8988T (cell line): ENCODE measurements around the gene SLC25A51.
"Not testable (repeated sequence)": the region's sequence is repeated elsewhere in the genome, so short reads cannot be mapped to it uniquely, and the experiment has no call there.

Experiments used
- DNase-seq: peaks from one replicate; pipeline ENCODE4 v3.0.0; 2011

Gene SLC25A51

DNA sequence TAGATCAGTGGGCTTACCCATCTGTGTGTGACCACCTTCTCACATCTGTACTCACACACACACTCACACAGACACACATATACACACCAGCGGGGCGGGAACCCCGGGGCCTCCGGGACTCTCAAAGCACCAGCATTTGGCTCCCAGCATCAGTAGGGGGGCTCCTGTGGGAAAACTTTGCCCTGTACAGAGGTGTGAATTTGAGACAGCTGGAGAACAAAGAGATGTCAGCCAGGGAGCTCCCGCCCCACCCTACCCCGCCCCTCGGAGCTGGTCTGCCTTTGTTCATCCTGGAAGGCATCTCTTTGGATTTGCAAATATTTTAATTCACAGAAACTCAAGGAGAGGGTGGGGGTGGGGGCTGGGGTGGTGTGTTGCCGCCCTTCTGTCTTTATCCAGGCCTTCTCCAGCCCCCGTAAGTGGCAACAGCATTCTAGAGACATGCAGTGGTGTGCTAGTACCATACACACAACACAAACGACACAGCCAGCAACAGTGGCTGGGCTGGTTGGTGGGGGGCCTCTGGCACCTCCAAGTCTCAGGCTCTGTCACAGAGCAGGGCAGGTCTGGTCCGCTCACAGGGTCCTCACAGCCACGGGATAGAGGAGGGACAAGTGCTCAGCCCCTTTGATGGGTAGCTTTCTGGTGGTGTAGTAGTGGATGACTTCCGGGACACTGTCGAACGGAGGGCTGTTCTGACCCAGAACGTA, 15.5 kb upstream of the SLC25A51 start:
- DNase-seq: no peak

DNA sequence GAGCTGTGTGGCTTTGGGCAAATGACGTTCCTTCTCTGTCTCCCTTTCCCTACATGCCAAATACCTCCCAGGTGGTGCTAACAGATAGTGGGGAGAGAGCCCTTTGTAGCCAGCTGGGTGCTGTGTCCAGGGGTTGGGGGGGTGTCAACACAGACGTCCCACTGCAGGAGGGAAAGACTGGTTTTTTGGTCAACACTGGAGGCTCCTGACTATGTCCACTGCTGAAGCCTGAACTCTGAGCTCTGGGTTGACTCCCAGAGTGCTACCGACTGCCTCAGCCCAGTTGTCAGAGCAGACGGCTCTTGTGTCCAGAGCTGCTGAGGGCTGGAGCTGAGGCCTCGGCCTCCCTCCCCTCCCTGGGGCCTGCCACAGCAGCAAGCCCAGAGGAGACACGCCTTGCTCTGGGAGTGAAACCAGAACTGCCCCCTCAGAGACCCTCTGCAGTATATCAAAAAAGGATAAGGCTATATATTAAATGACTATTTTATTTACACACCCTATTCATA, 14.8 kb upstream of the SLC25A51 start:
- no peak for DNase-seq

DNA sequence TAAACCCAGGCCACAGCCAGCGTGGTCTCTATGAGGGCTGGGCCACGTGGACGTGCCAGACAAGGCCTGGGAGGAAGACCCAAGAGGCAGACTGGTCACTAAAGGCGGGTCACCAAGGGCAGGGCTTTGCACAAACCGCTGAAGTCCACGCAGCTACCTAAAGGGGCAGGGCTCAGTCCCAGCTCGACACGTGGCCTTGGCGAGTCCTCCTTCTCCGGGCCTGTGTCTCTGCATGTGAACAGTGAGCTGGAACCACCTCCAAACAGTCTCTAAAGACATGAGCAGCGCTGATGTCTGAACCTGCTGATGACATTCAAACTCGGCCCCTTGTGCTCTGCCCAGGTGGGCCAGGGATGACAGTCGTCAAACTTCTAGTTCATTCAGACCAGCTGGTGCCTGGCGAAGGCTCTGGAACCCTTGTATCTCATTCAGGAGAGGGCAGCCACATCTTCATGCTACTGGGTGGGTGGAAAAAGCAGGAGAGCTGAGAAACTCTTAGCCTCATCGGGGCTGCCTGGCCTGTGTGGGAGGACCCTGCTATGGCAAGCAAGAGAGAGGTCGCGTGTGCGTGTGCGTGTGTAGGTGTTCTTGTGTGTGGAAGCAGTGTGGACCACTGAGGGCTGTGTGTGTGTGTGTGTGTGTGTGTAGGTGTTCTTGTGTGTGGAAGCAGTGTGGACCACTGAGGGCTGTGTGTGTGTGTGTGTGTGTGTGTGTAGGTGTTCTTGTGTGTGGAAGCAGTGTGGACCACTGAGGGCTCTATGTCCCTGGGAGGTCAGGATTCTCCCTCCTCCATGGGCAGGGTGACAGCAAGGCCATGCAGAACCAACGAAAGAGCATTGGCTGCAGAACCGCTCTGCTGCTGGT, 14.1 kb upstream of the SLC25A51 start:
- no peak for DNase-seq

DNA sequence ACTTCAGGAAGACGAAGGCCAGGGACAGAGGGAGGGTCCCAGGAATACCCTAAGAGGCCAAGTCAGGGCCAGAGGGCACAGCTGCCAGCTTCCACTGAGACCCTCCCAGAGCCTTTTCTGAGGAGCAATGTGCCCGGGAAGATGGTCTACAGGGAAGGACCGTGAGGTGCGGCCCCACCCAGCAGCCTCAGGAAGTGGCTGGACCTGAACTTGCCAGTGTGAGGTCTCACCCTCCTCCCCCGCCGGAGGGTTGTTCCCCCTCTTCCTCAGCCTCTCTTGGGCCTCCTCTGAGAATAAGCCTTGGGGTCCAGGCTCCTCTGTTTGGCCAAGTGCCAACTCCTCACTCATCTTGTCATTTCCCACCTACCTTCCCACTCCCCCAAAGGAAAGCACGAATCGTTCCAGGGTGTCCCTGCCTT, 13.4 kb upstream of the SLC25A51 start:
- no peak for DNase-seq

DNA sequence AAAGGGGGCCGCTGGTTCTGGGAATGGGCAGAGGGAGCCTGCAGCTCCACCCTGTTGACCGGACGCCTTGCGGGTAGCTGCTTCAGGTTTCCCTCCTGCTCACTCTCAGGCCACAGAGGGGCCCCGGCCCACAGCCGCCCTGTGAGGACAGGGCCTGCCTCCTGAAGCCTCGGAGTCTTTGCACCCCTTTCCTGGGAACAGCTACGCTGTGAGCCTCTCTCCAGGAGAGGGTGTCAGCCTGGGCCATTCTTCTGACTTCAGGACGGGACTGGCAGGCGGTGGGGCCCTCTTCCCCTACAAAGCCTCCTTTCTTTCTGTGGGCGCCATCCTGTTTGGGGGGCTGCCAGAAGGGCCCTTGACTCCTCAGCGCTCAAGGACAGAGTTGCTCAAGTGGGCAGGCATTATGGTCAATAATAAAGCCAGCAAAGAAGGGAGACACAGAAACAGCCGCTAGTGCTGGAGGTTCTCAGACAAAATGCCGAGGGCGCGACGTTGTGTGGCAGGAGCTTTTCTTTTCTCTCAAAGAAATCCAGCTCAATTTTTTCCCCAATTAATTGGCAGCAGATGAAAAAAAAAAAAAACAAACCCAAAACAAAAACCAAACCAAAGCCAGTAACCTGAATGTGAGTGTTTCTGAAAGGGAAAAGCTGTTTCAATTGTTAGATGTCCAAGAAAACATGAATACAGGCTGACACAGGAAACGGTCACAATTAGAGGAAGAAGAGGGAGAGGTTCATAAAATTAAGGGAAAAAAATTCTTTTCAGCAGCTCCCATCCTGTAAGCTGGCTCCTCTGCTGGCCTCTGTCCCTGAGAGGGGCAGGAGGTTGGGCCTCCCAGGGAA, 12.8 kb upstream of the SLC25A51 start:
- DNase-seq: no peak

DNA sequence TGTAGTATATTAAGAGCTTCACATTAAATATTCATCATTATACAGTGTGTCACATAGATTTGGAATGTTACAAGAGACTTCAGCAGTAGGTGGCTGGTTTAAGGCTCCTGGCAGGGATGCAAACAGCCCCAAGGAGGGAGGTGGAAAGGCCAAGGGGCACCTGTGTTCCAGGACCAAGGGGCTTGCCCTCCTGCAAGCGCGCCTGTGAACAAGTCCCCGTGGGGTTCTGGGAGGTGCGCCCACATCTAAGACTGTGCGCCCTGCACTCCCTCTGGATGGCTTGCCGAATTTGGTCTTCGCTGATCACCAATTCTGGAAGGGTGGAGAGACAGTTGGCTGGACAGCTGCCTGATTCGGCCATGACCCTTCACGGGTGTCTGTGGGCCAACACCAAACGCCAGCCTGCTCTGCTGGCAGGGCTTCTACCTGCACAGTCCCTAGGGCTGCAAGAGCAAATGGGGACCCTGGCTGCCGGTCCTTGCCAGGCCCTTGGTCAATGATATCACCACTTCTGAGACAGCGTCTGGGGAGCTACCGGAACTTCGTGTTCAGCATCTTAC, 12.1 kb upstream of the SLC25A51 start:
- no peak for DNase-seq

DNA sequence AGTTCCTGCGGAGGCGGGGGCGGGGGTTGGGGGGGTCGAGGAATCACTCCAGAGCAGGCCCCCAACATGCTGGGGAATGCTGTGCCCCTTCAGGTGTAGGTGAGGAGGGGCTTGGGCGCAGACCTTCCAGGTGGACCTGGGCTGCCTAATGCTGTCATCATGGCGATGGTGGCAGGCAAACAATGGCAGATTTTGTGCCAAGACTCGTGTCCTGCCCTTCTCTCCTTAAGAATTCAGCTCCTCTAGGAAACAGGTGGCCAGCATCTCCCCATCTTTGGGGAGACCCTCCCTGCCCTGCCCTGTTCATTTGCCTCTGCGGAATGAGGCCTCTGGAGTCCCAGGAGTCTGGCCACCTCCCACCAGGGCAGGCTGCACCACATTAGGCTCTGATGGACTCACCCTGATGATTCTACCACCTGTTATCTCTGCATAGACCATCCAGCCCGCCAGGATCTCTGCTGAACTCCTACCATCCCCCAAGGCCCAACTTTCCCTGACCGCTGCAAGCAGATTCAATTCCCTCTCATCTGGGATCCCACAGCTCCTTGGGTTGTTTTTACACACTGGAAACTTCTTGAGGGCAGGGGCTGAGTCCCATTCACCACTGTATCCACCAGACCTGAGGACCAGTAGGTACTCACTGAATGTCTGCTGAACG, 10.9 kb upstream of the SLC25A51 start:
- DNase-seq: no peak

DNA sequence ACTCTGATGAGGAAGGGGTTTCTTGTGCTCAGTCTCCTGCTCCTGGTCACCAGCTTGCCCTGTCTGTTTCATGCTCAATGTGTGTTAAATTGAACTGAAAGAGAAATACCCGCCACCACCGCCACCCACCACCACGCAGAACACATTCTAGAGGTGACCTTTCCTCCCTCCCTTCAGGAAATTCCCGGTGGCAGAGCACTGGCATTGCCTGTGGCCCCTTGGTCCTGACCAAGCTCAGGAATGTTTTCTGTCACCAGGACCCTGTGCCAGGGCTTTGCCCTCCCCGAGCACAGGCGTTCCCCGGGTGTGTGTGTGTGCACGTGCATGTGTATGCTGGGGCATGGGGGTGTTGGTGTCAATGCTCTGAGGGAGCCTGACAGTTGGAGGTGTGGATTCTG, 10.2 kb upstream of the SLC25A51 start:
- DNase-seq: no peak

DNA sequence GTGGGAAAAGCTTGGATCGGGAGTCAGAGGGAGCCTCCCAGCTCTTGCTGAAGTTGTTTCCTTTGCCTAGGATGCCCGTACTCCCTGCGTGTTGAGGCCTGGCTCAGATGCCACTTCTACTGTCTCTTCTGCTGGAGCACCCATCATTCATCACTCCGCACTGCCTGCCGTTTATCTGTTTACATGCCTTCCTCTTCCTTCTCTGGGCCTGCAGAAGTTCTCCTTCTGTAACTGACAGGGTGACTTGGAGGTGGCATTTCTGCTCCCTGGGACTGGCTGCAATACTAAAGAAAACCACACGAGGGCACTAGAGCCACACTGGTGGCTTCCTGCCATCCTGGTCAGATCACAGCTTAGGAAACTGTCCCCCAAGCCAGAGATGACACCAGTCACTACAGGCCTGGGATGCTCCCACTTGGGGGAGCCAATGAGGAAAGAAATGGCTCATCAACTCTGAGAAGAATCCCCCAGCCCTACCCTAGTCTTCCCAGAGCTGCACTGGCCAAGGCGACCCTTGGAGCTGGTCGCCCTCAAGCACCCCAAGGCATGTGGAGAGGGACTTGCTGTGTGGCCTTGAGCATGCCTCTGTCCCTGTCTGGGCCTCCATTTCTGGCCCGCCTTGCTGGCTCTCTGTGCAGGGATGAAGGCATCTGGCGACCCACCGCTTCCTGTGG, 9.7 kb upstream of the SLC25A51 start:
- peak; percentile 86 for DNase-seq

DNA sequence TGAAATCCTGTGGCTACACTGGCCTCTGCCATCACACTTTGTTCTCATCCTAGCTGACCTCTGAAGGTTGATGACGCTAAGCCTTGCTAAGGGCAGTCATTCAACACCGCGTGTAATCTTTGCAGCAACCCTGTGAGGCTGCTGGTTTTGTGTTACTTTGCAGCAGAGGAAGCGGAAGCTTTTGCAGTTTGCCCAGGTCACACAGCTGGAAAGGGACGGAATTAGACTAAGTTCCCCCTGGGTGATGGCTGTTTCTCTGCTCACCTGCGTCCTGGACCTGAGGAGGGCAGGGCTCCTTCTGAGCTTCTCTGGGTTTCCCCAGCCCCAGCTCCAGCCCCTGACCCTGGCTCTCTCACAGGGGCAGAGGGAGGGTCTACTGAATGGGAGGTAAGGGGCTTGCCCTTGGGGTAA, 7.3 kb upstream of the SLC25A51 start:
- DNase-seq: no peak

DNA sequence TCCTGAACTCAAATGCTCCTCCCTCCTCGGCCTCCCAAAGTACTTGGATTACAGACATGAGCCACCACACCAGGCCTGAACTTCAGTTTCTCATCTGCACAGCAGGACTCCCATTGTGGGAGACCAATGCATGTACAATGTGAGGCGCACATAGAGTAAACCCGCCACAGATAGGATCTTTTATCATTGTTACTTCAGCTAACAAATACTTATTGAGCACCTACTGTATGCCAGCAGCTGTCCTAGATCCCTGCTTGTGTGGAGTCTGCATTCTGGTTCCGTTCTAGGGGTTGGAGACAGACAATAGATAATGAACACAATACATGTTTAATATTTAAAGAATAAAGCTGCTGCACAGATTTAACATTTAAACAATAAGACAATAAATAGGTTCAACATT, 6.3 kb upstream of the SLC25A51 start:
- no peak for DNase-seq

DNA sequence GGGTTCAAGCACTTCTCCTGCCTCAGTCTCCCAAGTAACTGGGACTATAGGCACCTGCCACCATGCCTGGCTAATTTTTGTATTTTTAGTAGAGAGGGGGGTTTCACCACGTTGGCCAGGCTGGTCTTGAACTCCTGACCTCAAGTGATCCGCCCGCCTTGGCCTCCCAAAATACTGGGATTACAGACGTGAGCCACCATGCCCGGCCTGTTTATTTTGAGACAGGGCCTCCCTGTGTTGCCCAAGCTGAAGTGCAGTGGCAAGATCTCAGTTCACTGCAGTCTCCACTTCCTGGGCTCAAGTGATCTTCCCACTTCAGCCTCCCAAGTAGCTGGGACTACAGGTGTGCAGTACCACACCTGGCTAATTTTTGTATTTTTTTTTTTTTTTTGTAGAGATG, 5.9 kb upstream of the SLC25A51 start:
- DNase-seq: not testable (repeated sequence)

DNA sequence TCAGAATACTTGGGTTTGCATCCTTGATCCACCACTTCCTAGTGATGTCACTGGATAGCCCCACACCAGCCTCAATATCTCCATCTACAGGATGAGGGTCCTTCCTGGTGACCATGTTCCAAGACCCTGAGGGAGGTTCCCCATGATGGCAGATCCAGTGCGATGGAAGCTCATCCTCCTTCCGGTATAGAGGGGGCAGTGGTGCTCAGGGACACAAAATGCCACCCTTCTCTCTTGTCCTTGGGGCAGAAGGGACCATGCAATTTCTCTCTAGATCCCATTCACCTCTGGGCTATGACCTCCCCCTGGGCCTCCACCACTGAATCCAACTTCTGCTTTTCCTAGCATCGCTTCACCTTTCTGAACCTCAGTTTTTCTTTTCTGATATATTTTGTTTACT, 5.4 kb upstream of the SLC25A51 start:
- DNase-seq: no peak

DNA sequence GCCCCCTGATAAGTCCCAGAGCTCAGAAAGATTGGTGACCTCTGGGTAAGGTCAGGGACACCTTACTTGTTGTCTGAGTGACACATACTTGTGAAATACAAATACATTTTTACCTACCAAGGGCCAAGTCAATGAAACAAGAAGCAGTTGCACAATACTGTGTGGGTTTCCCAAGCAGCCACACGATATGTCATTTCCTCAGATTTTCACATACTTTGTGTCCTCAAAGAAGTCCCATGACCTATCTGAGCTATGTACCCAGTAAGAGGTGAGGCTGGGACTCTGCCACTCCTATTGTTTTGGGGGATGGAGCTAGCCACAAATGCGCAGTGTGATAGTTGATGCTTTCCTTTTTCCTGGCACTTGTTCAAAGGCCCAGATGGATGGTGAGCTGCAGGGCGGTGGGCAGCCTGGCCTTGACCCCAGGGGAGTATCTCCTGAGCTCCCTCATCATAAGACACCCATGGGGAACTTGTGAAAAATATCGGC, 4.8 kb upstream of the SLC25A51 start:
- no peak for DNase-seq

DNA sequence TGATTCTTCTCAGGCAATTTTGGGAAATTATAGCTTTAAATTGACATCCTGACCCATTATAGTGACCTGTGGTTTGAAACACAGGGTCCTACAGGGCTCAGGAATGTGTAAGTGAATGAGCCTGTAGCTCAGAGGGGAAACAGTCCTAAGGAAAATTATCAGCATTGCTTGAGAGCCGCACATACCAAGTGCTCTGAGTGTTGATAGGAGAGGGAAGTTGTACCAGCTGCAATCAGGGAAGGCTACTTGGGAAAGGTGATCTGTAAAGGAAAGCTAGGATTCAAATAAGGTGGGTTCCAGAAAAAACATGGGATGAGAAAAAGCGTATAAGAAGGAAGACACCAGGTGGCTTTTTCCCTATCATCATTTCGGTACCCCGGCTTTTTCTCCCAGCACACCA, 4.4 kb upstream of the SLC25A51 start:
- DNase-seq: no peak

DNA sequence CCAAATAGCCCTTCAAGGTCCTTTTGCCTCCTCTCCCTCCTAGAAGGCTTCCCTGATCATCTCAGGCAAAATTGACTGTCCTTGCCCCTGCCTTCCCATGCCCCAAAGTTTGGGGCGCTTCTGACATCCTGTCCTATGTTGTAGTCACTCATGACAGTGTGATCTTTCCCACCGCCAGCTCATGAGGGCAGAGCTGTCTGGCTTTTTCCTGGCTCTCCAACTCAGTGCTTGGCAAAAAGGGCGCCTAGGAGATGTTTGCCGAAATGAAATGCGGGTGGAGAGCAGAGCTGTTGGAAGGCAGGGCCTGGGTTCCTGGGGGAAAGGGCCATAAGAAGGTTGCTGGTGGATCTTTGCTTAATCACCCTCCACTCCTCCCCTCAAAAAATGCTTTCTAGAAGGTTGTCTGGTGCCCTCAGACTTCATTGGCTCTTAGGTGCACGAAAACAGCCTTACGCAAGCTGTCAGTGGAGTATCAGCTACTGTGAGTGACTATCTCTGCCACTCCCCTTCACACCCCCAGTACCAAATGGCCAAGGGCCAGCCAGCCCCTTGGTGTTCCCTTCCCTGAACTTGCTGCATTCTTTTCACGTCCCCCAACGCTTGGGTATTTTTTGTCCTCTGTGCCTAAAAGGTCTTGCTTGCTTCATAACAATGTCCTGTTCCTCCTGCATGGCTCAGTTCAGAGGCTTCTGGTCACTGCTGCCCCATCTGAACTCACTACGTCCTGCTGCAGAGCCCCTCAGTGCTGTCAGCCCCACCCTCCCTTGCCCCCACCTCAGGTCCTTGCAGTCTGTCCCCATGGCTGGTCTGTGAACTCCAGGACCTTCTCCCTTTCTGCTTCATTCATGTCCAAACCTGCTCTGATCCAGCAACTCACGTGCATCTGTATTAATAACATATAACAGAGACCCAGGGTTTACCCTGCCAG, 2.6 kb upstream of the SLC25A51 start:
- no peak for DNase-seq

DNA sequence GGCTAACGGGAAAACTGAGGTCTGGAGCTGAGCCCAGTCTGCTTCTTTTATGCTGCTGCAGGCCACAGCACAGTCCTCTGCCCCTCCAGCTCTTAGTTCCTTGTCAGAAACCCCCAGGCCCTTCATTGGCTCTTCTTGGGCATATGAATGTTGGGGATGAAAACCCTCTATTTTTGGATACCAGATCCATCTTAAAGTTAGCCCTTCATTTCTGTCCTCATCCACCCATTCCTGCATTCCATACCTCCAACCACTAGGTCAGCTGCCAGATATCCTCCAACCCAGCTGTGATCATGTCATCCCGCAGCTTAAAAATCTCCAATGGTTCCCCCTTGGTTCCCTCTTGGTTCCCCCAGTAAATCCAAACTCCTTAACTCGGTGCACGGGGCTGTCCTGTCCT, 1.8 kb upstream of the SLC25A51 start:
- no peak for DNase-seq

DNA sequence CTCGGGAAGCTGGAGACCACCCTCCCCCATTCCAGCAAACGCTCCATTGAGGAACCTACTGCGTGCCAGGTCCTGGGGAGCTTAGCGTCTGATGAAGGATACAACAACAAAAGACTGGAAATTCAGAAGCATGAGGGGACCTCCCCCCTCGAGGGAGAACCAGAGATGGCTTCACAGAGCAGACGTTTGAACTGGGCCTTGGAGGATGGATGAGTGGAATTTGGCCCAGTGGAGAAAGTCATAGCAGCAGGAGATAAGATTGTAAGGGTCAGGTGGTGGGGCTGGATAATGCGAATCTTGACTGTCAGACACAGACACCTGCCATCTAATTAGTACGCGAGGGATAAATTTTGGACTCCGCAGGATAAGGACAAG, 1.2 kb upstream of the SLC25A51 start:
- no peak for DNase-seq

DNA sequence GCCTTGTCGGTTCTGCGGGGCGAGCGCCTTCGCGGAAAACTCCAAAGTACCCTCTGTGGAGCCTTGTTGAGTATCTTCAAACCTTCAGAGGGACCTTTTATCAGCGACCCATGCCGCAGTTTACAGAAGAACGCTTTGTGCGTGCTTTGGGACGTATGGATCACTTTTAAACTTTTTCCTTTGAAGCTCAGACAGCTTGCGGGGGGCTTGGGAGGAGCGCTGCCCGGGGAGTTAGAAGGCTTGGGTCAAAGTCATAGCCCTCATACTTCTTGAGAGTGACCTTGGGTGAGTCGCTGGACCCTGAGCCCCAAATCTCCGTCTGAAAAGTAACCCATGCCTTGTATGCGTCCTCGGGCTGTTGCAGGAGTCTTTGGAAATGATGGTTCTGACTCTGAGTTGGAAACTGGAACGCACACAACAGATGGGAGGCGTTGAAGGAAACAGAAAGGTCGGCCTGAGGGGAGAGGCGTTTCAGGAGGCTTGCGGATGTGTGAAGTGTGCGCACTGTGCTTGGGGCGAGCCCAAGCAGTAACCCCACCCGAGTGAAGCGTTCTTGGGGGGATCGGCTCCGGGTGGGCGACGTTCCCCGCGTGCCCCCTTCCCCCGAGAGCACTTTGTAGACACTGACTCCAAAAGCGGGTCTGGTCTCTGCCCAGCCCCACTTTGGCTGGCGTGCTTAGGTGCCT, 661 bp upstream of the SLC25A51 start:
- DNase-seq: no peak
